ENCODE measurements around the gene NMRK2. TPM values are rescaled to one million over a fixed set of nuclear protein-coding genes. Genes with fewer than 3 reads are reported as not detected.
"Not testable (repeated sequence)": the region's sequence is repeated elsewhere in the genome, so short reads cannot be mapped to it uniquely, and the experiment has no call there.

The NMRK2 gene, protein sequence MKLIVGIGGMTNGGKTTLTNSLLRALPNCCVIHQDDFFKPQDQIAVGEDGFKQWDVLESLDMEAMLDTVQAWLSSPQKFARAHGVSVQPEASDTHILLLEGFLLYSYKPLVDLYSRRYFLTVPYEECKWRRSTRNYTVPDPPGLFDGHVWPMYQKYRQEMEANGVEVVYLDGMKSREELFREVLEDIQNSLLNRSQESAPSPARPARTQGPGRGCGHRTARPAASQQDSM
- polyA plus RNA-seq = 1 to 10 TPM in 2 of 4 donors, under 1 TPM in 2; 0.43 to 6.8 (median 1.4) TPM
- long read RNA-seq, donor 1 = 0 reads
- long read RNA-seq, donor 2 = 0 reads
- long read RNA-seq, donor 3, partial matches to known transcripts = 0 of 6 reads
- long read RNA-seq, donor 3, other reads (novel, unspliced or antisense) = 6 of 6 reads
- long read RNA-seq, donor 4 = 0 reads
- long read RNA-seq, donor 5 = 0 reads
- long read RNA-seq, donor 6 = 0 reads
- long read RNA-seq, donor 7, partial matches to known transcripts = 1,483 of 2,305 reads
- long read RNA-seq, donor 7, other reads (novel, unspliced or antisense) = 818 of 2,305 reads
- long read RNA-seq, donor 8, partial matches to known transcripts = 7 of 7 reads
- long read RNA-seq, donor 8, other reads (novel, unspliced or antisense) = 0 of 7 reads
- long read RNA-seq, donor 9 = 0 reads
- long read RNA-seq, donor 10 = 0 reads

DNA sequence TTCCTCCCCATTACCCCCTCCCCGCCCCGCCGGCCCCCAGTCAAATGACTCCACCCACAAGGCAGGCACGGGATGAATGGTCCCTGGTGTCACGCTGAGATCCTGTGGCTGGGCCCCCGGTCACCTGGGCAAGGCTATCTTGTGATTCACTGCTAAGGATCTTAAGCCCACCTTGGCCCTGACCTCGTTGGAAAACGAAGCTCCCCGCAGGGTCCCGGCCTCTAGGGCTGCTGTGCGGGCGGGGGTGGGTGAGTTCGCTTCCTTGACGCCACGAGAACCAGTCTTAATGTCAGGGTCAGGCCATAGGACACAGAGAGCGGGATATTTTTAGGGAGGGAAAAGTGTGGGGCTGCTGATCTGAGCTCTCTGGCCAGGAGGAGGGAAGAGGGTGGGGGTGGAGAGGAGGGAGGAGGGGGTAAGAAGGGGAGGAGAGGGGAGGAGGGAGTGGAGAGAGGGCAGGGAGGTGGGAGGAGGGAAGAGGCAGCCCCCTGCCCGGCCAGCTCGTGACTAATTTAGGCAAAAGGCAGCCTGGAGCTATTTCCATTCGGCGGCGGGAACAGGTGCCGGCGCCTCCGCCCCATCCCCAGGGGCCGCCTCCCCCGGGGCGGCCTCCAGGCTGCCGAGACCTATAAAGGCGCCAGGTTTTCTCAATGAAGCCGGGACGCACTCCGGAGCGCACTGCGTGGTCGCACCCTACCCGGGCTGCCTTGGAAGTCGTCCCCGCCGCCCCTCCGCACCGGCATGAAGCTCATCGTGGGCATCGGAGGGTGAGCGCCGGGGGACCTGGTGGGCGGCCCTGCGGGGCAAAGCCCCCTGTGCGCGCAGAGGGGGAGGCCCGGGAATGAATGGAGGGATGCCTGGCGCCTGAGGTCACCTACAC lies at the start of gene NMRK2:
Gene NMRK2, plus strand, starts transcription at position 139 of the 880 bp plus-strand sequence. Its CDS starts 603 bp downstream, at position 742.
- Histone ChIP-seq H3K27ac (ENCODE audit: low read depth in 1 of 3, low read length in 2 of 3) (no peak within 1 kb of the TSS), H3K4me3 (ENCODE audit: low read depth in 1 of 3, low read length in 3 of 3) (no peak within 1 kb of the TSS), H3K36me3 (ENCODE audit: control insufficient read depth in 3 of 3, insufficient read depth in 2 of 3, low read depth in 1 of 3, low read length in 3 of 3) (no peaks in the 10 kb centered on the region), H3K4me1 (ENCODE audit: control insufficient read depth in 3 of 3, insufficient read depth in 2 of 3, low read depth in 1 of 3, low read length in 2 of 3) (no peaks in the 10 kb centered on the region), H3K27me3 (ENCODE audit: control insufficient read depth in 3 of 3, insufficient read depth in 3 of 3, low read length in 3 of 3) (peaks cover 0 to 35% (median 0%) of the 10 kb centered on the region in 3 donors), H3K9me3 (ENCODE audit: control insufficient read depth in 2 of 2, insufficient read depth in 1 of 2, low read depth in 1 of 2, low read length in 1 of 2) (no peaks in the 10 kb centered on the region)
- DNase-seq (peak in 1 of 2 donors; percentile 21), FAIRE-seq (no peak)
- 3 to 10% (median 8%) methylated on average over 47 to 51 of the region's 51 CpGs for WGBS, 3 donors

DNA sequence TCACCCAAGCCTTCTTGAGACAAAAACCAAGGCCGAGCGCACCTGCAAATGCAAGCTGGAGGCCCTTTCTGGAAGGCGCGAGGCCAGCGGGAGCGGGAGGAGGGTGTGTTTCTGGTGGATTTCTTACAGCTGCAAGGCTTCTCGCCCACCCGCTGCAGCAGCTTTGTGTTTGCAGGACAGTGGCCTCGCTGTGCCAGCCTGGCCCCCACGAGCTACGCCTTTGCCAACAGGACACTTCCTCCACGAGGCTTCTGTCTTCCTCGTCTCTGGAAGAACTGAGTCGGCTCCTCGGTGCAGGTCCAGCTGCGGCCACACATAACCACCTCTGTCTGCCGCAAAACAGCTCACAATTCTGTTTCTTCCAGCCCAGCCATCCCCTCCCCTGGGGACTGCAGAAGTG lies 42.3 kb upstream of the NMRK2 start:
- H3K4me3 ChIP-seq (ENCODE audit: low read depth in 1 of 3, low read length in 3 of 3) = no peak overlapping the region
- no peak overlapping the region for H3K27ac ChIP-seq (ENCODE audit: low read depth in 1 of 3, low read length in 2 of 3)
- no peaks in the 10 kb centered on the region for H3K4me1 ChIP-seq (ENCODE audit: control insufficient read depth in 3 of 3, insufficient read depth in 2 of 3, low read depth in 1 of 3, low read length in 2 of 3)
- FAIRE-seq (no peak), DNase-seq (no peak)
- no peaks in the 10 kb centered on the region for H3K27me3 ChIP-seq (ENCODE audit: control insufficient read depth in 3 of 3, insufficient read depth in 3 of 3, low read length in 3 of 3)
- H3K9me3 ChIP-seq (ENCODE audit: control insufficient read depth in 2 of 2, insufficient read depth in 1 of 2, low read depth in 1 of 2, low read length in 1 of 2) = no peaks in the 10 kb centered on the region
- H3K36me3 ChIP-seq (ENCODE audit: control insufficient read depth in 3 of 3, insufficient read depth in 2 of 3, low read depth in 1 of 3, low read length in 3 of 3) = no peaks in the 10 kb centered on the region
- 73 to 83% (median 76%) methylated on average over 17 of the region's 17 CpGs for WGBS, 3 donors

DNA sequence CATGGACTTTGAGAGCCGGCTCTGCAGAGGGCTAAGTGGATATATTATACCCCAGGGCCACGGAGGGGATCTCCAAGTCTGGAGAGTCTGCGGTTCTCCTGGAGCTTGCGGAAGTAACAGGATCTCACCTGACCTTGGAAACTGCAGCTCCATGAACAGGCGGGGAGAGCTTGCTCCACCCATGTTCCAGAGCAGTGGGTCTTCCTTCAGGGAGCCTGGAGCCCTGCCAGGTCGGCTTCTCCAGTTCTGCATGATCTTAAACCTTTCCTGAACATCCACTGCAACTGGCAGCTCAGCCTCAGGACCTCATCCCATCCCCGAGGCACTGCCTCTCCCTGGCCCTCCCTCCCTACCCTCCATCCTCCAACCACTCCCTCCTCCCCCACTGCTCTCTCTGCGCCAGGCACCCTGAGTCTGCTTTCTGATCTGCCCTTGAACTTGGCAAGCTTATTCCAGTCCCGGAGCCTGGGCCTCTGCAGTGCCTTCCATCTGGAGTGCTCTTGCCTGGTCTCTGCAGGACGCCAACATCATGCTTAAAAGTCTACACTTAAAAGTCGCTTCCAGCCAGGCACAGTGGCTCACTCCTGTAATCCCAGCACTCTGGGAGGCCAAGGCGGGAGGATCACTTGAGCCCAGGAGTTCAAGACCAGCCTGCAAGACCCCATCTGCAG lies 39.2 kb upstream of the NMRK2 start:
- Histone ChIP-seq H3K4me1 (ENCODE audit: control insufficient read depth in 3 of 3, insufficient read depth in 2 of 3, low read depth in 1 of 3, low read length in 2 of 3) (no peaks in the 10 kb centered on the region), H3K27me3 (ENCODE audit: control insufficient read depth in 3 of 3, insufficient read depth in 3 of 3, low read length in 3 of 3) (no peaks in the 10 kb centered on the region), H3K27ac (ENCODE audit: low read depth in 1 of 3, low read length in 2 of 3) (no peak overlapping the region), H3K4me3 (ENCODE audit: low read depth in 1 of 3, low read length in 3 of 3) (no peak overlapping the region), H3K9me3 (ENCODE audit: control insufficient read depth in 2 of 2, insufficient read depth in 1 of 2, low read depth in 1 of 2, low read length in 1 of 2) (peaks cover 0 to 7% of the 10 kb centered on the region in 2 donors), H3K36me3 (ENCODE audit: control insufficient read depth in 3 of 3, insufficient read depth in 2 of 3, low read depth in 1 of 3, low read length in 3 of 3) (no peaks in the 10 kb centered on the region)
- WGBS, 3 donors = 60 to 66% (median 65%) methylated on average over 11 to 12 of the region's 12 CpGs
- DNase-seq (no peak), FAIRE-seq (no peak)

DNA sequence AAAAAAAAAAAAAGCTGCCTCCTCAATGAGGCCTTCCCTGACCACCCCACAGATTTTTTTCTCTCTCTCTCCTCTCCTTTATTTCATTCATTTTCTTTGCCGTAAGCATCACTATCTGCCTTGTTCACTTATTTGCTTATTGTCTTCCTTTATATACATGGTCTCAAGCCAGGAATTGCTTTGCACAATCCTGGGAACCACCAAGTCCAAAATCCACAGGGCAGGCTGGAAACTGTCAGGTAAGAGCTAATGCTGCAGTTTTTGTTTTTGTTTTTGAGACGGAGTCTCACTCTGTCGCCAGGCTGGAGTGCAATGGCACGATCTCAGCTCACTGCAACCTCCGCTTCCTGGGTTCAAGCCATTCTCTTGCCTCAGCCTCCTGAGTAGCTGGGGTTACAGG lies 37.9 kb upstream of the NMRK2 start:
- WGBS, 3 donors = 53 to 80% (median 60%) methylated on average over 5 of the region's 5 CpGs
- FAIRE-seq; H3K27me3 ChIP-seq (ENCODE audit: control insufficient read depth in 3 of 3, insufficient read depth in 3 of 3, low read length in 3 of 3); DNase-seq; H3K36me3 ChIP-seq (ENCODE audit: control insufficient read depth in 3 of 3, insufficient read depth in 2 of 3, low read depth in 1 of 3, low read length in 3 of 3); H3K4me1 ChIP-seq (ENCODE audit: control insufficient read depth in 3 of 3, insufficient read depth in 2 of 3, low read depth in 1 of 3, low read length in 2 of 3); H3K4me3 ChIP-seq (ENCODE audit: low read depth in 1 of 3, low read length in 3 of 3); H3K27ac ChIP-seq (ENCODE audit: low read depth in 1 of 3, low read length in 2 of 3); H3K9me3 ChIP-seq (ENCODE audit: control insufficient read depth in 2 of 2, insufficient read depth in 1 of 2, low read depth in 1 of 2, low read length in 1 of 2): not testable (repeated sequence)

DNA sequence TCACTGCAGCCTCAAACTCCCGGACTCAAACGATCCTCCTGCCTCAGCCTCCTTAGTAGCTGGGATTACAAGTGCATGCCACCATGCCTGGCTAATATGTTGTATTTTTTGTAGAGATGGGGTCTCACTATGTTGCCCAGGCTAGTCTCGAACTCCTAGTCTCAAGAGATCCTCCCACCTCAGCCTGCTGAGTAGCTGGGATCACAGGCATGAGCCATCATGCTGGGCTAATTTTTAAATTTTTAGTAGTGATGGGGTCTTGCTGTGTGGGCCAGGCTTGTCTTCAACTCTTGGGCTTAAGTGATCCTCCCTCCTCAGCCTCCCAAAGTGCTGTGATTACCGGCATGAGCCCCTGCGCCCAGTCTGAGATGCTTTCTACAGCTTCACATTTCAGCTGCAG lies 37.1 kb upstream of the NMRK2 start:
- FAIRE-seq (no peak), DNase-seq (no peak)
- Histone ChIP-seq H3K27ac (ENCODE audit: low read depth in 1 of 3, low read length in 2 of 3) (no peak overlapping the region), H3K4me1 (ENCODE audit: control insufficient read depth in 3 of 3, insufficient read depth in 2 of 3, low read depth in 1 of 3, low read length in 2 of 3) (no peaks in the 10 kb centered on the region), H3K4me3 (ENCODE audit: low read depth in 1 of 3, low read length in 3 of 3) (no peak overlapping the region), H3K36me3 (ENCODE audit: control insufficient read depth in 3 of 3, insufficient read depth in 2 of 3, low read depth in 1 of 3, low read length in 3 of 3) (no peaks in the 10 kb centered on the region), H3K9me3 (ENCODE audit: control insufficient read depth in 2 of 2, insufficient read depth in 1 of 2, low read depth in 1 of 2, low read length in 1 of 2) (peaks cover 0 to 9% of the 10 kb centered on the region in 2 donors), H3K27me3 (ENCODE audit: control insufficient read depth in 3 of 3, insufficient read depth in 3 of 3, low read length in 3 of 3) (no peaks in the 10 kb centered on the region)
- 75 to 91% (median 83%) methylated on average over 5 of the region's 5 CpGs for WGBS, 3 donors

DNA sequence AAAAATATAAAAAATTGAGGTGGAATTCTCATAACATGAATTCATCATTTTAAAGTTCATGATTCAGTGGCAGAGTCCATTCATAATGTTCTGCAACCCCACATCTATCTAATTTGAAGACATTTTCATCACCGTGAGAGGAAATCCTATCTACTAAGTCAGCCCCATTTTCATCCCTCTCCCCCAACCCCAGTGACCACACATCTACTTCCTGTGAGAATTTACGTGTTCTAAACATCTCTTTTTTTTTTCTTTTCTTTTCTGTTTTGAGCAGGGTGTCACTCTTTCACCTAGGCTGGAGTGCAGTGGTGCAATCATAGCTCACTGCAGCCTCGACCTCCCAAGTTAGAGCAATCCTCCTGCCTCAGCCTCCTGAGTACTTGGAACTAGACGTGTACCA lies 34.9 kb upstream of the NMRK2 start:
- no peaks in the 10 kb centered on the region for H3K36me3 ChIP-seq (ENCODE audit: control insufficient read depth in 3 of 3, insufficient read depth in 2 of 3, low read depth in 1 of 3, low read length in 3 of 3)
- no peak for FAIRE-seq

DNA sequence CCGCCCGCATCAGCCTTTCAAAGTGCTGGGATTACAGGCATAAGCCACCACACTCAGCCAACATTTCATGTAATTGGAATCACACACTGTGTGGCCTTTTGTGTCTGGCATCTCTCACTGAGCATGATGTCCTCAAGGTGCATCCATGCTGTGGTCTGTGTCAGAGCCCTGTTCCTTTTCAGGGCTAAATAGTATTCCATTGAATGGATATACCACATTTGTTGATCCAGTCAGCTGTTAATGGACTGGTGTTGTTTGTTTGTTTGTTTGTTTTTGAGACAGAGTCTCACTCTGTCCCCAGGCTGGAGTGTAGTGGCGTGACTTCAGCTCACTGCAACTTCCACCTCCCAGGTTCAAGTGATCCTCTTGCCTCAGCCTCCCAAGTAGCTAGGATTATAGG lies 34.4 kb upstream of the NMRK2 start:
- no peak overlapping the region for H3K27ac ChIP-seq (ENCODE audit: low read depth in 1 of 3, low read length in 2 of 3)
- DNase-seq = no peak
- FAIRE-seq = no peak
- H3K4me3 ChIP-seq (ENCODE audit: low read depth in 1 of 3, low read length in 3 of 3) = no peak overlapping the region
- 76 to 96% (median 89%) methylated on average over 3 of the region's 3 CpGs for WGBS, 3 donors
- no peaks in the 10 kb centered on the region for H3K4me1 ChIP-seq (ENCODE audit: control insufficient read depth in 3 of 3, insufficient read depth in 2 of 3, low read depth in 1 of 3, low read length in 2 of 3)
- no peaks in the 10 kb centered on the region for H3K27me3 ChIP-seq (ENCODE audit: control insufficient read depth in 3 of 3, insufficient read depth in 3 of 3, low read length in 3 of 3)
- H3K36me3 ChIP-seq (ENCODE audit: control insufficient read depth in 3 of 3, insufficient read depth in 2 of 3, low read depth in 1 of 3, low read length in 3 of 3) = no peaks in the 10 kb centered on the region
- H3K9me3 ChIP-seq (ENCODE audit: control insufficient read depth in 2 of 2, insufficient read depth in 1 of 2, low read depth in 1 of 2, low read length in 1 of 2) = peaks cover 0 to 9% of the 10 kb centered on the region in 2 donors

More for the DNA sequence above, 34.9 kb upstream of the NMRK2 start:
- Histone ChIP-seq H3K4me1 (ENCODE audit: control insufficient read depth in 3 of 3, insufficient read depth in 2 of 3, low read depth in 1 of 3, low read length in 2 of 3) (no peaks in the 10 kb centered on the region), H3K9me3 (ENCODE audit: control insufficient read depth in 2 of 2, insufficient read depth in 1 of 2, low read depth in 1 of 2, low read length in 1 of 2) (peaks cover 0 to 9% of the 10 kb centered on the region in 2 donors), H3K27me3 (ENCODE audit: control insufficient read depth in 3 of 3, insufficient read depth in 3 of 3, low read length in 3 of 3) (no peaks in the 10 kb centered on the region), H3K4me3 (ENCODE audit: low read depth in 1 of 3, low read length in 3 of 3) (no peak overlapping the region), H3K27ac (ENCODE audit: low read depth in 1 of 3, low read length in 2 of 3) (no peak overlapping the region)
- WGBS, 3 donors = 64 to 74% (median 69%) methylated on average over 4 of the region's 4 CpGs
- DNase-seq = peak in 1 of 2 donors; percentile 15

Data from small intestine (tissue), 16 donors.